HG03575 (cell line): ENCODE results near the gene MADD.

ENCODE experiments used
- ATAC-seq: cut with Tn5 transposase; IDR thresholded peaks from one replicate; pipeline ENCODE4 v1.9.1; 2021; ENCODE audit not compliant: unreplicated experiment, insufficient number of reproducible peaks, low FRiP score; ENCODE audit errors: extremely low read depth

MADD gene

DNA sequence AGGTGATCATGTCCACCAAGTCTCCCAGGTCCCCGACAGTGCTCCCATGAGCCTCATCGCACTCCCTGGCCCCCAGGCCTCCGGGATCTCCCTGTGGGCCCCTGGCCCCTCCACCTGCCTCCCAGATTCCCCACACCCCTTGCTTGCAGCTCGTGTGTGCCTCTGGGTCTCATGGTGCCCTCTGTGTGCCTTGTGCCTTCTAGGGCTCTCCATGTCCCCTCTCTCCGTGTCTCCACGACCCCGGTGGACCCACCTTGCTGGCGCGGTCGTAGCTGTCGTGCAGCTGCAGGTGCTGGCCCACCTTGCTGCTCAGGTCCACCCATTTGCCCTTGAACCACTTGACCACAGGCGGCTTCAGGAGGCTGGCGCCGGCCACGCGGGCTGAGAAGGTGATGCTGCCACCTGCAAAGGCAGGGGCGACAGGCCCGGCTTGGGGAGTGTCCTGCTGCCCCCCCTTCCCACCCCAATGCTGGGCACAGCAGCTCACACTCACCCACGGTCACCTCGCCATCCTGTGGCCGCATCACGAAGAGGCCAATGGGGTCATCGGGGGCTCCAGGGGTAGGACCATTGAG is 79.7 kb downstream of the MADD start:
- no peak for ATAC-seq

DNA sequence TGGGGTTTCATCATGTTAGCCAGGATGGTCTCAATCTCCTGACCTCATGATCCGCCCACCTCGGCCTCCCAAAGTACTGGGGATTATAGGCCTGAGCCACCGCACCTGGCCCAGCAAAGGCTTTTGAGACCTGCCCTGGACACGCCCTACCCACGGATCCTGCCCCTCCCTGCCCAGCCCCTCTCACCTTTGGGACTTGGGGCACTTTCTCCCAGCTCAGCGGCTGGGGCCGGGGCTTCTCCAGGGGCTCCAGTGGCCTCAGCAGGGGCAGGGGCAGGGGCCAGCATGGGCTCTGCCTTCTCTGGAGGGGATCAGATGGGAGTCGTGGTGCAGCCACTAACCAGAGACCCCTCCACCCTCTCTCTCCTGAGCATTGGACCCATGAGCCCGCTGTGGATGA is 80.4 kb downstream of the MADD start:
- ATAC-seq, result no peak

DNA sequence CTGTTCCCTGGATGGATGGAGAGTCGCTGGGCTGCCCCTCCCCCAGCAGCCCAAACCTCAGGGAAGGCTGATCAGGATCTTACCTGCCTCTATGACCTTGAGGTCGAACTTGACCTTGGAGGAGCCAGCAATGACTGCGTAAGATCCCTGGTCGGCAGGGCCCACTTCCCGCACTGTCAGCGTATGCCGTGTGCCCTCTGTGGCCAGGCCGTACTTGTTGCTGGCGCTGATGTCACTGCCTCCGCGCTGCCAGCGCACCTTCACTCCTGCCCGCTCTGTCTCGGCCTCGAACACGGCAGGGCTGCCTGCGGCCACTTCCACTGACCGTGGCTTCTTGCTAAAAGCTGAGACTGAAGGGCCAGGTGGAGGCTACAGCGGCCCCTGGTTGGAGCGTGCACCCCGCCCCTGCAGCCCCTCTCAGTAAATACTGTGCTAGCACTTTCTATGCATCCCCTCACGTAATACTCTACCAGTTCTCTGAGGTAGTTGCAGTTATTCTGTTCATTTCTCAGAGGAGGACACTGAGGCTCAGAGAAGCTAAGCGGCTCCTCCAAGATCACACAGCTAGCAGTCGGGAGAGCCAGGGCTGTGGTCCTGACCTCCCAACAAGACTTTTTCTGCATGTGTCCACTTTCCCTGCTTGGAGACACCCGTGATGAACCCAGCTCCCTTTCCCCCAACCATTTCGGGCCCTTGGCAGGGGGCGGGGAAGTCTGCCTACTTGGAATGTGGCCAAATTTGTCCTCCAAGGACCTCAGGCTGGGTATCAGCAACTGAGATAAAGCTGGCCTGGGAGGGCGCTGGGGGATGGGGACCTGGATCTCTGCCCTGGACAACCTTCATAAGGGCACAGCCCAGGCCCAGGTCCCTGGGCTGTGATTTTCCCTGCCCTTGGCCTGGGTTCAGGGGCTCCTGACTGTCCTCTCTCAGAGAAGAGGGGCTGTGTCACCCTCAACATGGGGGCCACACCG is 81.5 kb downstream of the MADD start:
- ATAC-seq, result no peak

DNA sequence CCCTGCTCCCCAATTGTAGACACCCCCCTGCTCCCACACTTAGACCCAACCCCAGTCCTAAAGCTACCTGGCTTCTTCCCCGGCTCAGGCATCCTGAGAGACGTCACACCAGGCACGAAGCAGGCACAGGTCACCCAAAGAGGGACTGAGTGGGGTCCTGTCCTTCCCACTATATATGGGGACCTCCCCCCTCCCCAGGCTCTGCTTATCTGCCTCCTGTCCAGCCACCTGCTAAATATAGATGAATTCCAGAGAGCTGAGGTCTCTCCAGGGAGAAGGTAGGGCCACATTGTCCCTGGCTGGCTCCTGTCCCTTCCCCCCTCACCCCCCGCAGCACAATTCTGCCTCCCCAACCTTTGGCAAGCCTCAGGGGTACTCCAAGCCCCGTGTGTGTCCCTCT is 82.6 kb downstream of the MADD start, which contains the start of gene MYBPC3:
TSS of gene MYBPC3 (minus strand) at position 147 of the 400 bp plus-strand sequence. CDS start at position 92, 55 bp downstream.
- no peak for ATAC-seq

DNA sequence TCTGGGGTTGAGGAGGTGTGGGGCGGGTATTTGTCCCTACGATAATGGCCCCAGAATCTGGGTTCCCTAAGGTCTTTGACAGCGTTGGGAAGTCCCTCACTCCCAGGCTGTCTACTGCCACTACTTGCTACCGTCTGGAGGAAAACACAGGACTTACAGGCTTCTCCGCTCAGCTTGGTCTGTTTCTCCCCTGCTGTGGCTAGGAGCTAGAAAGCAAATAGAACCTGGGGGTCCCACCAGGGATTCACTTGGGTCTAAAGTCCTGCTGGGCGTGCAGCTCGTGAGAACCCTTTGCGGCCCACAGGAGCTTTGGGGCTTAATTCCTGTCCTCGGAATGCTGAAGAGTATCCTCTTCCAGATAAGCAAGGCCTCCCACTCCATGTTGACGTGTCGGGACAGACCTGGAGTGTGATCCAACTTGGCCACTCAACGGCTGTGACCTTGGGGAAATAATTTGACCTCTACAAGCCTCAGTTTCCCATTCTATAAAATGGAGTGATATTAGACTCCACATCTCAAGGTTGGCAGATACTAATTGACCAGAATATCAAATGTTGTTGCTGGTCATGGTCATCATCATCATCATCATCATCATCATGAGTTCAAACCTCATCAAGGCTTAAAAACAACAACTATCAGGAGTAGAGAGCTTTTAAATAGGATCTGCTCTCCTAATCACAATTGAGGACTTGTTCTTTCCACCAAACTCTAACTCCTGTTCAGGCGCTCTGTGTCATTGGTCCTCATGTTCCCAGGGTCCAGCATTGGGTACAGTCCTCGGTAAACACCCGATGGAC is 84.2 kb downstream of the MADD start:
- ATAC-seq, result no peak

DNA sequence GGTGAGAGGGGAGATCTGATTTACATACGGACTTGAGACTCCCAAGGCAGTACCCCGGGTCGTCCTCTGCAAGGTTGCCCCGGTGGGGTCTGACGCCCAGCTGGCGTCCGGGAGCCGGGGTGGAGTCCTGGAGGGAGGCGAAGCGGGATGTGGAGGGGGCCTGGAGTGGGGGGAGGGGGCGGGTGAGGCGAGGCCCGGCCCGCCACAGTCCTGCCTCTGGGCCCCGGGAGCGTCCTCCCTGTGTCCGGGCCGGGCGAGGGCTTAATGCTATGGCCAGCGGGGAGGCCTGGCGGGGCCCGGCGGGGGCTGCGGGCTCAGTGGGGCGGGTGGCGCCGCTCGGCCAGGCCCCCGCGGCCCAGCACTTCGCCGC is 85.0 kb downstream of the MADD start:
- no peak for ATAC-seq

DNA sequence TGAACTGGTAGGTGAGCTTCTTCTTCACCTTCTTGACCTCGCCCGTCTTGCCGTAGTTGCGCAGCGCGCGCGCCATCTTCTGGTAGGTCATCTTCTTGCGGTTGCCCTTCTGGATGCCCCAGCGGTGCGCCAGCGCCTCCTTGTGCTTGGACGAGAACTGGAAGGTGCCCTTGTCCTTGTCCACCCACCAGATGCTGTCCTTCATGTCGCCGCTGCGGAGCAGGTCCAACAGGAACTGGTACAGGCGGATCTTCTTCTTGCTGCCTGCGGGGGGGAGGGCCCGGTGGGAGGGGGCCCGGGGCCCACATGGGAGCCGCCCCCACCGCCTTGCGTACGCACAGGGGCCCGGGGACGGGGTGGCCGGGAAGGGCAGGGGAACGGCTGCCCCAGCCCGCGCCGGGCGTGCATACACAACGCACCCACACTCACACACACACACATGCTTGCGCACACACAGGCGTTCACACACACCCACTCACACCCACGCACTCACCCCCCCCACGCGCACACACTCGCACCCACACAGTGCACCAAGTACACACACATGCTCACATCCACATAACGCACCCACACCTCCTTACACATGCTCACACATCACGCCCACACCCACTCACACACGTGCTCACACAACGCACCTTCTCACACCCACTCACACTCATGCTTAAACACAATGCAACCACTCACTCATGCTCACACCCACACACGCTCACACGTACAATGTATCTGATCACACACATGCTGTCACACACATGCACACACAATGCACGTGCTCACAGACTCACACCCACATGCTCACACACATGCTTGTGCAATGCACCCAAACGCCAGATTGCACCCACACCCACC is 85.6 kb downstream of the MADD start:
- no peak for ATAC-seq

DNA sequence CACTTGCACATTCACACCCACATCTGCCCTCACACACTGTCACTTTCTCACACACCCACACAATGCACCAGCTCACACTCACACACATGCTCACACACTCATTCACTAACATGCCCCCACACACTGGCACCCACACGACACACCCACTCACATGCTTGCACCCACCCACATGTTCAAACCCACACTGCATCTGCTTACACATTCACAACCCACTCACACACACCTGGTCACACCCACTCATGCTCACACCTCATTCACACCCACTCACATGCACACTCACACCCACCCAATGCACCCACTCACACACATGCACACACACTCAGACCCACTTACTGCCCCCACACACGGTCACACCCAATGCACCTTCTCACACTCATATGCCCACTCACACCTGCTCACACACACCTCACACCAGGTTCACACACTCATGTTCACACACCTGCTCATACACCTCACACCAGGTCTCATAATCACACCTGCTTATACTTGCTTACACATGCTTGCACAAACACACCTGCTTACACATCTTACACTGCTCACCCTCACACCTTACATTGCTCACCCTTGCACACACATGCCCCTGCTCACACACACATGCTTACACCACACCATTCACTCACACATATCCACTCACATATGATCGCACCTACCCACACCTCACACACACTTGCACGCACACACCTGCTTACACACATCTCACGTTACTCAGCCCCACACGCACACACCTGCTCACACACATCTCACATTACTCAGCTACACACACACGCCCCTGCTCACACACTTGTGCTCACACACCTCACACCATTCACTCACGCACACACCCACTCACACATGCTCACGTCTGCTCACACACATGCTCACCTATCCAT is 86.4 kb downstream of the MADD start:
- ATAC-seq, result no peak

DNA sequence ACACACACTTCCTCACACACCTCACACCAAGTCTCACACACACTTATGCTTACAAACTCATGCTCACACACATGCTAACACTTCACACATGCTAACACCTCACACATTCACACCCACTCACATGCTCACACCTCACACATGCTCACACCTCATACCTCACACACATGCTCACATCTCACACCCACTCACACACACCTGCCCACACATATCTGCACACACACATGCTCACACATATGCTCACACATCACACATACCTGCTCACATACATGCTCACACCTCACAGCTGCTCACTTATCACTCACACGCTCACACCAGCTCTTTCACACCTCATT is 87.0 kb downstream of the MADD start:
- ATAC-seq, result no peak

DNA sequence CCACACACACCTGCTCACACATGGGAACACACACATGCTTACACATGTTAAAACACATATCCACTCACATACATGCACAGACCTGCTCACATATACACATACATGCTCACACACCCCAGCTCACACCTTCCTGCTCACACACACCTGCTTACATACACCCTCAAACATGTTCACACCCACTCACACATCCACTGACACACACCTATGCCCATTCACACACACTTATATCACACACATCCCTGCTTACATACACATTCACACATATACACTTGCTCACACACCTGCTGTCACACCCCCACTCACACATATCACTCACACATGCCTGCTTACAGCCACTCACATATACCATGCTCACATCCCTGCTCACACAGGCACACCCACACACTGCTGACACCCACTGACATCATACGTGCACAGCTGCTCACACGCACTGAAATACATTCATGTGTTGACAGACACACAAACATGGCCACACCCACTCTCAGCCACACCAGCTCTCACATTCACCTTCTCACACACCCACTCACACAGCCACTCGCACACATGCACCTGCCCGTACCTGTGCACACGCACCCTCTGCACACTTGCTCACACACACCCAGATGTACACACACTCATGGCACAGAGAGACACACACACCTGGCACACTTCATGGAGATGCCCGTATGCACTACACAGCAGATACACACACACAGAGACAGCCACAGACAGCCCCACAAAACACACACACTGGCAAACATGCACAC is 88.2 kb downstream of the MADD start:
- ATAC-seq, result no peak

DNA sequence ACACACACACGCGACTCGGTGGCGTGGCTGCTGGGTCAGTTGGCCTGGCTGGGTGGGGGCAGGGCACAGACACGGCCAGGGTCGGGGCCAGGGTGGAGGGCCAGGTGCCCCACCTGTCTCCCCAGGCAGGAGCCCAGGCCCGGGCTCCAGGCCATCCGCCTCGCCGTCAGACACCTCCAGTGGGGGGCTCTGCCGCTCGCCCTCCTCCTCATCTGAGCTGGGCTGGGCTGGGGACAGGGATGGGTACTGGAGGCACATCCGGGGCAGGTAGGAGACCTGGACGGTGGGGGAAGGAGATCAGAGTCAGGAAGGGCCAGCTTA is 88.8 kb downstream of the MADD start:
- ATAC-seq, result no peak

DNA sequence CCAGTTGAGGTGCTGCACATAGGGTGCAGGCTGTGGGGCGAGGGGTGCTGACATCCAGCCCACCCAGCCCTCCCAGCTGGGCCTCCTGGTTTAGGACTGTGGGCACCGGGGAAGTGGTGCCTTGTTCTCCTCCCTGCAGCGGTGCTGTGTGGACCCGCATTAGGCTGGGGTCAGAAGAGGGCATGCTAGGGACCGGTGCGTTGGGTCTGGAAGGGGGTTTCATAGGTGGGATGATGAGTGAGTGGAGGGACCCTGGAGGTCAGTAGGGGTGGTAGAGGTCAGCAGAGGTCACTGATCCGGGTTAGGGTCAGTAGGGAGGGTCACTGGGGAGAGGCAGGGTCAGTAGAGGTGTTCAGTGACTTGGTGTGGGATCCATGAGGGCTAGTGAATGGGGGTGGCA is 89.2 kb downstream of the MADD start:
- ATAC-seq, result no peak

DNA sequence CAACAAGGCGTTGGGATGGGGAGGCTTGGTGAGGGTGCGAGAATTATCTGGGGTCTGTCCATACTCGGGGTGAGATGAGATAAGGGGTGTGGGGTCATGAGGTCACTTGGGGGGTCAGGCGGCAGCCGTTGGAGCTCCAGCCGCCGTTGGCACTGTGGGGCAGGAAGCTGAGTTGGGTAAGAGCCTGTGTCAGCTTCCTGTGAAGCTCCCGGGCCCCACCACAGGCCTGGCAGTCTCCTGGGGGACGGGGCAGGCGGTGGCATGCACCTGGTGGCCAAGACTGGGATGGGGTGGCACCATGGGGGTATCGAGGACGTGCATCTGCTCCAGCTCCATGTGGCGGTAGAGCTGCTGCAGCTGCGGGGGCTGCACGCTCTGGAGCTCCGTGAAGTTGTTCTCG is 89.7 kb downstream of the MADD start:
- no peak for ATAC-seq

DNA sequence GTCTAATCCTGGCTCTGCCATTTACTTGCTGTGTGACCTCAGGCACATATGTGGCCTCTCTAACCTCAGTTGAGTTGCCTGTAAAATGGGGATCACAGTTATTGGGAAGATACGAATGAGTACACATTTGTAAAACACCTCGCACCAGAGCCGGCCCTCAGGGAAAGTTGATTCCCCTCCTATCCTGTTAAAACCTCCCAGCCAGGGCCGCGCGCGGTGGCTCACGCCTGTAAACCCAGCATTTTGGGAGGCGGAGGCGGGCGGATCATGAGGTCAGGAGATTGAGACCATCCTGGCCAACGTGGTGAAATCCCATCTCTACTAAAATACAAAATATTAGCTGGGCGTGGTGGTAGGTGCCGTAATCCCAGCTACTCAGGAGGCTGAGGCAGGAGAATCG is 90.4 kb downstream of the MADD start:
- no peak for ATAC-seq

DNA sequence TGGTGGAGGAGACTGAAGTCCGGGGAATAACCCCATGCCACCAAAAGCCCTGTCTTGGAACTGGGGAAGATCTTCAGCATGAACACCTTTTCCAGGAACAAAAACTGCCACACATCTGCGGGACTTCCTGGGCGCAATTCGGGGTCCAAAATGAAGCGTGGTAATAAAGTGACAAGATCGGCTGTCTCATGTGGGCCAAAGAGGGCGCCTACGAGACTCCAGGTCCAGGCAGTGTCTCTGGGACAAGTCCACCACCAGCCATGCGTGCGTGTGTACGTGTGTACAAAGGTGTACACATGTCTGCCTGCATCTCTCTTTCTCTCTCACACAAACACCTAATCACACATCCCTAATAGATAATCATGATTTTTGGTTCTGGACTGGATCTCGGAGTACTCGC is 91.5 kb downstream of the MADD start:
- ATAC-seq, result no peak

DNA sequence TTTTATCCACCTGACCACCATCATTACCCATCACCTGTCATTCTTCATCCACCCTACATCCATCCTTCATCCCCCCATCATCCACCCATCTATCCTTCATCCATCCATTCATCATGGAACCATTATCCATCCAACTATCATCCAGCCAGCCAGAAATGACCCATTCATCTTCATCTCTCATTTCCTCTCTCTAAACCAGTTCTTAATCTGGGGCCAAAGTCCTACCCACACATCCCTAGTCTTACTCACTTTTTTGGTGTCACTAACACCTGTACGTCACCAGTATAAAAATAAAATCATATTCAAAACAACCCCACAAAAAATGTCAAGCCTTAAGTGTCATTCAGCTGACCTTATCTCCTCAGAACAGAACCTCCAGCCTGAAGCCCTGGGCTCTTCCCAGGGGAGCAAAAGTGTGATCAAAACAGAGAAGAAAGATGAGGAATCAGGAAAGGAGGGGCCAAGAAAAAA is 96.1 kb downstream of the MADD start:
- ATAC-seq, result no peak

DNA sequence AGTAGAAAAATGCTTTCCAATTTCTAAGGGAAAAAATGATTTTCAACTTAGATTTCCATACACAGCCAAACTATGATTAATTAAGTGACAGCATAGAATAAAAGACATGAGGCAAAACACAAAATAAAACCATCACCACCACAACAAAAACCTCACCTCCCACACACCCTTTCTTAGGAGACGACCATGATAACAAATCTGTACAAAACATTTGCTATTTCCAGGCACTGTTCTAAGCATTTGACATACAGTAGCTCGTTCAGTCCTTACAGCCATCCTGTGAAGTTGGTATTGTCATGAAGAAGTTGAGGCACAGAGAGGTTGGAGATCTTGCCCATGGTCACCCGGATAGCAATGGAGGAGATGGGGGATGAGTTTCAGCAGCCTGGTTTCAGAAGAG is 99.7 kb downstream of the MADD start:
- ATAC-seq, result no peak

DNA sequence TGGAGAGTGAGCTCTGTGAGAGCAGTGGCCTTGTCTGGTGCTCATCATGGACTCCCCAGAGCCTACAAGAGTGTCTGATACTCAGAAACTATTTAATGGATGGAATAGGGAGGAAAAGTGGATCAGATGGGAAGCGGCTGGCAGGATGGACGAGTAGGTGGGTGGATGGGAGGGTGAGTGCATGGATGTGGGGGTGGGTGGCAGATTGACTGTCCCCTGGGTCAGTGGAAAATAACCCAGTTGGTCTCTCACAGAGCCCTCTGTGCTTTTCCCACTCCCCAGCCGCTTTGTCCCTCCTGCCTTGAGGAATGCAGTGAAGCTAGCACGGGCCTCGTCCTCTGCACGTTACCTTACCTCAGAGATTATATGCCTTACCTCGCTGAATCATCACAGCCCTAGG is 102.5 kb downstream of the MADD start:
- ATAC-seq, result no peak
